ENCODE data around the gene LRG1. TPM values are rescaled to one million over a fixed set of nuclear protein-coding genes. Genes with fewer than 3 reads are reported as not detected.

Gene LRG1
- total RNA-seq, 1 experiment from 2014 or later = 0.51 TPM

- Histone ChIP-seq H2AFZ (ENCODE audit: low read length) (no peak overlapping the region), H3K9ac (ENCODE audit: low read length) (no peak overlapping the region), H3K4me3 (ENCODE audit: low read length) (no peak overlapping the region), H4K20me1 (ENCODE audit: low read length) (no peaks in the 10 kb centered on the region), H3K9me2 (replicated peaks; ENCODE audit: low read length) (no peaks in the 10 kb centered on the region), H3K79me2 (ENCODE audit: low read length) (no peaks in the 10 kb centered on the region), H3K4me2 (ENCODE audit: low read length) (no peak overlapping the region), H3K9me3 (ENCODE audit: low read length) (no peaks in the 10 kb centered on the region), H3K27ac (ENCODE audit: low read length) (no peak overlapping the region), H3K36me3 (ENCODE audit: low read depth, low read length) (no peaks in the 10 kb centered on the region), H3K27me3 (ENCODE audit: low read length) (no peaks in the 10 kb centered on the region), H3F3A (ENCODE audit: low read length, unreplicated experiment) (no peaks in the 10 kb centered on the region), H3K4me1 (ENCODE audit: insufficient read depth, low read length) (peaks cover 24% of the 10 kb centered on the region)
- TF ChIP-seq EZH2phosphoT487 (IDR thresholded peaks at IDR 0.05; ENCODE audit: borderline replicate concordance, low read length) (no peak), EZH2 (IDR thresholded peaks at IDR 0.05; ENCODE audit: low read length, unreplicated experiment) (no peak)
- TF ChIP-seq, protein P1, sequence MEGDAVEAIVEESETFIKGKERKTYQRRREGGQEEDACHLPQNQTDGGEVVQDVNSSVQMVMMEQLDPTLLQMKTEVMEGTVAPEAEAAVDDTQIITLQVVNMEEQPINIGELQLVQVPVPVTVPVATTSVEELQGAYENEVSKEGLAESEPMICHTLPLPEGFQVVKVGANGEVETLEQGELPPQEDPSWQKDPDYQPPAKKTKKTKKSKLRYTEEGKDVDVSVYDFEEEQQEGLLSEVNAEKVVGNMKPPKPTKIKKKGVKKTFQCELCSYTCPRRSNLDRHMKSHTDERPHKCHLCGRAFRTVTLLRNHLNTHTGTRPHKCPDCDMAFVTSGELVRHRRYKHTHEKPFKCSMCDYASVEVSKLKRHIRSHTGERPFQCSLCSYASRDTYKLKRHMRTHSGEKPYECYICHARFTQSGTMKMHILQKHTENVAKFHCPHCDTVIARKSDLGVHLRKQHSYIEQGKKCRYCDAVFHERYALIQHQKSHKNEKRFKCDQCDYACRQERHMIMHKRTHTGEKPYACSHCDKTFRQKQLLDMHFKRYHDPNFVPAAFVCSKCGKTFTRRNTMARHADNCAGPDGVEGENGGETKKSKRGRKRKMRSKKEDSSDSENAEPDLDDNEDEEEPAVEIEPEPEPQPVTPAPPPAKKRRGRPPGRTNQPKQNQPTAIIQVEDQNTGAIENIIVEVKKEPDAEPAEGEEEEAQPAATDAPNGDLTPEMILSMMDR (conservative IDR thresholded peaks at IDR 0.05; ENCODE audit: low read depth, low read length) = no peak
- ChIA-PET CTCF (no interaction called here), POLR2A (ENCODE audit: unreplicated experiment) (no interaction called here)
- intact Hi-C loops (cut with micrococcal nuclease) = no loop called here
- ATAC-seq (no peak), DNase-seq (no peak)
- BruUV-seq (replicated peaks) = no TSS peak
Measured at GRCh38 chr19:4533835-4534424, 5.9 kb downstream of the LRG1 start.

DNA sequence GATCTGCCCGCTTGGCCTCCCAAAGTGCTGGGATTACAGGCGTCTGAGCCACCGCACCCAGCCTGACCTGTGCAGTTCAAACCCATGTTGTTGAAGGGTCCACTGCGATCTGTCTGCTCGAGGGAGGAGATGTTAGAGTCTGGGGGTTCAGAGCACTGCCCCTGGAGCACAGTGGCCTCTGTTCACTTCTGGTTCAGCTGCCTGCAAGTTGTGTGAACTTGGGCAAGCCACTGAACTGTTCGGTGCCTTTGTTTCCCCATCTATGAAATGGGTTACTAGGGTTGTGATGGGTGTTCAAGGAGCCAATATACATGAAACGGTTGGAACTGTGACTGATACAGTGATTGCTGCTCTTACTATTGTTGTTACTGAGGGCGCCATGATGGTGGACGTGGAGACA, 6.5 kb downstream of the LRG1 start:
- Histone ChIP-seq H3K36me3 (ENCODE audit: low read depth, low read length) (no peaks in the 10 kb centered on the region), H3F3A (ENCODE audit: low read length, unreplicated experiment) (no peaks in the 10 kb centered on the region), H3K79me2 (ENCODE audit: low read length) (no peaks in the 10 kb centered on the region), H3K4me1 (ENCODE audit: insufficient read depth, low read length) (peaks cover 24% of the 10 kb centered on the region), H3K9me3 (ENCODE audit: low read length) (no peaks in the 10 kb centered on the region), H3K9ac (ENCODE audit: low read length) (no peak overlapping the region), H3K4me3 (ENCODE audit: low read length) (no peak overlapping the region), H2AFZ (ENCODE audit: low read length) (no peak overlapping the region), H3K27ac (ENCODE audit: low read length) (no peak overlapping the region), H3K9me2 (replicated peaks; ENCODE audit: low read length) (no peaks in the 10 kb centered on the region), H4K20me1 (ENCODE audit: low read length) (no peaks in the 10 kb centered on the region), H3K4me2 (ENCODE audit: low read length) (no peak overlapping the region), H3K27me3 (ENCODE audit: low read length) (no peaks in the 10 kb centered on the region)
- no peak for TF ChIP-seq EZH2phosphoT487 (IDR thresholded peaks at IDR 0.05; ENCODE audit: borderline replicate concordance, low read length)
- ChIA-PET CTCF (no interaction called here), POLR2A (ENCODE audit: unreplicated experiment) (no interaction called here)
- ATAC-seq (no peak), DNase-seq (no peak)
- no TSS peak for BruUV-seq (replicated peaks)
- intact Hi-C loops (cut with micrococcal nuclease) = no loop called here

DNA sequence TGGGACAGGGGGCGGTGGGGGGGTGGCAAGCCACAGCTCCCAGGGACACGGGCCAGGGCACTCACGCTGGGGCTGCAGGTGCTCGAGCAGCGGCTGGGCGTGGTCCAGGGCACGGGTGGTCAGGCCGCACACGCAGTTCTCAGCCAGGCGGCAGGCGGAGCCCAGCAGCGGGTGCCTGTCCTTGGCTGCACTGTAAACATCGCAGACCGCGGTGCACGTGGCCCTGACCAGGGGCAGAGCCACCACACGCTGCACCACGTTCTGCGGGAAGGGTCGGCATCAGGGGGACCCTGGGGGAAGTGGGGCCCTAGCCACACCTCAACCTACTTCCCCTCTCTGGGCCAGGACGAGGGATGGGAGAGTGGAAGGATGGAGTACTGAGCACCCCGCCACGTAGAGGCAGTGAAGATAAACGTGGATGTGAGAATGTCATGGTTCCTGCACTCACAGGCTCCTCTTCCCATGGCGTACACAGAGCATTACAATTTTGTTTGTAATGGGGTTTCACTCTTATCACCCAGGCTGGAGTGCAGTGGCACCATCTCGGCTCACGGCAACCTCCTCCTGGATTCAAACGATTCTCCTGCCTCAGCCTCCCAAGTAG, 8.2 kb downstream of the LRG1 start:
- Histone ChIP-seq H3K79me2 (ENCODE audit: low read length) (no peaks in the 10 kb centered on the region), H3K4me1 (ENCODE audit: insufficient read depth, low read length) (peaks cover 18% of the 10 kb centered on the region), H3K9me2 (replicated peaks; ENCODE audit: low read length) (no peaks in the 10 kb centered on the region), H3K4me2 (ENCODE audit: low read length) (no peak overlapping the region), H3K9ac (ENCODE audit: low read length) (no peak overlapping the region), H3K9me3 (ENCODE audit: low read length) (no peaks in the 10 kb centered on the region), H4K20me1 (ENCODE audit: low read length) (no peaks in the 10 kb centered on the region), H2AFZ (ENCODE audit: low read length) (no peak overlapping the region), H3K27ac (ENCODE audit: low read length) (no peak overlapping the region), H3F3A (ENCODE audit: low read length, unreplicated experiment) (no peaks in the 10 kb centered on the region), H3K4me3 (ENCODE audit: low read length) (no peak overlapping the region), H3K27me3 (ENCODE audit: low read length) (no peaks in the 10 kb centered on the region), H3K36me3 (ENCODE audit: low read depth, low read length) (no peaks in the 10 kb centered on the region)
- BruUV-seq (replicated peaks) = no TSS peak
- no peak for TF ChIP-seq EZH2phosphoT487 (IDR thresholded peaks at IDR 0.05; ENCODE audit: borderline replicate concordance, low read length)
- TF ChIP-seq, protein P1 (conservative IDR thresholded peaks at IDR 0.05; ENCODE audit: low read depth, low read length) = no peak
- no peak for TF ChIP-seq EZH2 (IDR thresholded peaks at IDR 0.05; ENCODE audit: low read length, unreplicated experiment)
- CTCF ChIA-PET = no interaction called here
- no peak for DNase-seq
- intact Hi-C loops (cut with micrococcal nuclease) = no loop called here
- POLR2A ChIA-PET (ENCODE audit: unreplicated experiment) = no interaction called here
- no peak for ATAC-seq
